ENCODE measurements around the gene EIF4G2. TPM values are rescaled to one million over a fixed set of nuclear protein-coding genes. Genes with fewer than 3 reads are reported as not detected.

Gene EIF4G2
- total RNA-seq, 1 donor: 782 TPM

GRCh38 chr11:10845589-10845988 is 36.9 kb upstream of the EIF4G2 start:
- Histone ChIP-seq H3K79me2 (ENCODE audit: insufficient read depth, low read length) (no peaks in the 10 kb centered on the region), H4K20me1 (ENCODE audit: insufficient read depth, low read length) (no peaks in the 10 kb centered on the region), H3K27me3 (ENCODE audit: insufficient read depth, low read length) (no peaks in the 10 kb centered on the region), H3K4me1 (ENCODE audit: insufficient read depth, low read length) (peaks cover 6% of the 10 kb centered on the region), H2AFZ (ENCODE audit: low read length) (no peak overlapping the region), H3K4me3 (ENCODE audit: insufficient read depth, low read length) (no peak overlapping the region), H3K4me2 (ENCODE audit: insufficient read depth, low read length) (no peak overlapping the region), H3K27ac (ENCODE audit: low read depth, low read length) (no peak overlapping the region), H3K36me3 (ENCODE audit: insufficient read depth, low read length) (no peaks in the 10 kb centered on the region), H3K9me3 (ENCODE audit: low read depth, low read length) (no peaks in the 10 kb centered on the region)
- DNase-seq (ENCODE audit: insufficient read length, low spot score, missing footprints): no peak
- TF ChIP-seq CTCF (IDR thresholded peaks at IDR 0.05; ENCODE audit: extremely low read depth, low read depth, low read length): no peak

DNA sequence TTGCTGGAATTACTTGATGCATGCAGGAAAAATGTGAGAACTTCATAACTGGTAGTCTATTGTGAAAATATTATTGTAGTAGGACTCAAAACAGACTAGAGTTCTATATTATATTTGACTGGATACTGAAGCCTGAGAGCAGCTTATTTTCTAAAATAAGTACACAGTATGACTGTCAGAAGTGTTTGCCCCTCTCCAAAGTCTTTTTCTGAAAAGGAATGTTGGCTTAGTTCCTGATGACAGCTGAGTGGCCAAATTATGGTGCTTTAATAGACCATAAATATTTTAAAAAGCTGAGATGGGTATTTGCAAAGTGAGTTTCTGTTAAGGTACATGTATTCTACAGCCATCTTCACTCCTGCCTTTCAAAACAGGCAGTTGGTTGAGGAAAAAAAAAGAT is 36.1 kb upstream of the EIF4G2 start:
- H4K20me1 ChIP-seq (ENCODE audit: insufficient read depth, low read length): no peaks in the 10 kb centered on the region
- no peak overlapping the region for H3K4me2 ChIP-seq (ENCODE audit: insufficient read depth, low read length)
- TF ChIP-seq CTCF (IDR thresholded peaks at IDR 0.05; ENCODE audit: extremely low read depth, low read depth, low read length): no peak
- H3K36me3 ChIP-seq (ENCODE audit: insufficient read depth, low read length): no peaks in the 10 kb centered on the region
- no peak overlapping the region for H3K27ac ChIP-seq (ENCODE audit: low read depth, low read length)
- DNase-seq (ENCODE audit: insufficient read length, low spot score, missing footprints): peak; percentile 4
- H3K79me2 ChIP-seq (ENCODE audit: insufficient read depth, low read length): no peaks in the 10 kb centered on the region
- H3K9me3 ChIP-seq (ENCODE audit: low read depth, low read length): no peaks in the 10 kb centered on the region
- no peaks in the 10 kb centered on the region for H3K27me3 ChIP-seq (ENCODE audit: insufficient read depth, low read length)
- no peak overlapping the region for H3K4me3 ChIP-seq (ENCODE audit: insufficient read depth, low read length)
- peaks cover 6% of the 10 kb centered on the region for H3K4me1 ChIP-seq (ENCODE audit: insufficient read depth, low read length)
- H2AFZ ChIP-seq (ENCODE audit: low read length): no peak overlapping the region

DNA sequence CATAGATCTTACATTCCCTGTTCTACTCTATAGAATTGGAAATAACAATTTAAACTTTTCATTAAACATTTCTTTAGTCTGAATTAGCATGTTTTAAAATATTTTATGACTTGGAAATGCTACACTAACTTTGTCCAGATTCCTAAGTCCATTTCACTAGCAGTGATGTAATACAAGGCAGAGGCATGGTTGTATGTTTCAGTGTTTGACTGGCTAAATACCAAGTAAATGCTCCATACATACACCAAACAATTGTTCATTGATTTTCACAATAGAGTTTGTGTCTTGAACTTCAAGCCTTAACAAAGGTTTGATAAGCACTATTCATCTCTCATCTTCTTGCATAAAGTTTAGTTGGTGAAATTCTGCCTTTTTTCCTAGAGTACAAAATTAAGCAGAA is 35.6 kb upstream of the EIF4G2 start:
- H2AFZ ChIP-seq (ENCODE audit: low read length): no peak overlapping the region
- H4K20me1 ChIP-seq (ENCODE audit: insufficient read depth, low read length): no peaks in the 10 kb centered on the region
- no peak overlapping the region for H3K4me3 ChIP-seq (ENCODE audit: insufficient read depth, low read length)
- no peaks in the 10 kb centered on the region for H3K36me3 ChIP-seq (ENCODE audit: insufficient read depth, low read length)
- H3K27me3 ChIP-seq (ENCODE audit: insufficient read depth, low read length): no peaks in the 10 kb centered on the region
- H3K9me3 ChIP-seq (ENCODE audit: low read depth, low read length): no peaks in the 10 kb centered on the region
- no peak overlapping the region for H3K27ac ChIP-seq (ENCODE audit: low read depth, low read length)
- H3K79me2 ChIP-seq (ENCODE audit: insufficient read depth, low read length): no peaks in the 10 kb centered on the region
- peaks cover 6% of the 10 kb centered on the region for H3K4me1 ChIP-seq (ENCODE audit: insufficient read depth, low read length)
- DNase-seq (ENCODE audit: insufficient read length, low spot score, missing footprints): peak; percentile 36
- H3K4me2 ChIP-seq (ENCODE audit: insufficient read depth, low read length): no peak overlapping the region
- no peak for TF ChIP-seq CTCF (IDR thresholded peaks at IDR 0.05; ENCODE audit: extremely low read depth, low read depth, low read length)

DNA sequence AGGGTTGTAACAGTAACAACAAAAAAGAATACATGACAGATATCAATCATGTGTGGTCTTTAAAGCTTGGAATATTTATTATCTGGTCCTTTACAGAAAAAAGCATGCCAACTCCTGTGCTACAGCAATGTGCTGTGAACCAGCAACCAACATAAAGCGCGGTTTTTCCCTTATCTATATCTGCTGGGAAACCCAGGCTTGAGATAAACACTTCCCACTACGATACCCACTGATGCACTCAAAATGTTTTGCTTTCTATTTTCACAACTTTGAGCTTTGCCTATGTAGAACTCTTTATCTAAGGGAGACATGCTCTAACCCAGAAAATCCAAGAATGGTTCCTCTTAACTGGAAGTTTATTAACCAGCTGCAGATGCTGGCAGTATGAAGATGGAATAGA is 30.2 kb upstream of the EIF4G2 start:
- H3K27me3 ChIP-seq (ENCODE audit: insufficient read depth, low read length): no peaks in the 10 kb centered on the region
- DNase-seq (ENCODE audit: insufficient read length, low spot score, missing footprints): no peak
- no peaks in the 10 kb centered on the region for H3K79me2 ChIP-seq (ENCODE audit: insufficient read depth, low read length)
- no peak for TF ChIP-seq CTCF (IDR thresholded peaks at IDR 0.05; ENCODE audit: extremely low read depth, low read depth, low read length)
- H3K36me3 ChIP-seq (ENCODE audit: insufficient read depth, low read length): no peaks in the 10 kb centered on the region
- no peak overlapping the region for H3K4me3 ChIP-seq (ENCODE audit: insufficient read depth, low read length)
- no peaks in the 10 kb centered on the region for H3K9me3 ChIP-seq (ENCODE audit: low read depth, low read length)
- no peak overlapping the region for H2AFZ ChIP-seq (ENCODE audit: low read length)
- no peak overlapping the region for H3K4me2 ChIP-seq (ENCODE audit: insufficient read depth, low read length)
- no peaks in the 10 kb centered on the region for H4K20me1 ChIP-seq (ENCODE audit: insufficient read depth, low read length)
- H3K27ac ChIP-seq (ENCODE audit: low read depth, low read length): no peak overlapping the region
- H3K4me1 ChIP-seq (ENCODE audit: insufficient read depth, low read length): no peaks in the 10 kb centered on the region

Measured in osteoblast (primary cell).